ENCODE results near the gene DAZAP1. TPM values are rescaled to one million over a fixed set of nuclear protein-coding genes. Genes with fewer than 3 reads are reported as not detected.

DAZAP1 gene
- total RNA-seq, 1 donor = 43.8 TPM

DNA sequence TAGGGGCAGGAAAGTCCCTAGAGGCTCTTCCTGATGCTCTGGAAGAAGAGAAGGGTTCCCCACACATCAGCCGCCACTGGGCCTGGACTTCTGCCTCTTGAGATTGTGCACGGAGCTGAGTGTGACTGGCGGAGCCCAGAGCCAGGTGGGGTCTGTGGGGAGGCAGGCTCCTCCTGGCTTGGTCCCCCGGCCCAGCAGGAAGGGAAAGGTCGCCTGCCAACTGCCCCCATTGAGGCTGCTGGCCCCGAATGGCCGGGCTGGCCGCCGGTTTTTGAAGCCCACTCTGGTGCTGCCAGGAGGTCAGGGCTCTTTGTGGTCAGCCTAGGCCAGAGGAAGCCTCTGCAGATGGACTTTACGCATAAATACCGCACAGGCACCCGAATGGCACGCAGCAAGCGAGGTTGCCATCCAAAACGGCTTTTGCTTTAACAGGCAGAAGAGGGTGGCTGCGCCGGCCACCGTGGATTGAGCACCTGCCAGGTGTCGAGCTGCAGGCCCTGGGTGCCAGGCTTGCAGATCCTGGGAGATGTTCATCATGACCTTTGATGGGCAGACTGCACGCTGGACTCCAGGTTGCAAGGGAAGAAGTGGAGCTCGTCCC is 5.0 kb downstream of the DAZAP1 start:
- DNase-seq (ENCODE audit: low read depth) = no peak
- TF ChIP-seq, protein P1, sequence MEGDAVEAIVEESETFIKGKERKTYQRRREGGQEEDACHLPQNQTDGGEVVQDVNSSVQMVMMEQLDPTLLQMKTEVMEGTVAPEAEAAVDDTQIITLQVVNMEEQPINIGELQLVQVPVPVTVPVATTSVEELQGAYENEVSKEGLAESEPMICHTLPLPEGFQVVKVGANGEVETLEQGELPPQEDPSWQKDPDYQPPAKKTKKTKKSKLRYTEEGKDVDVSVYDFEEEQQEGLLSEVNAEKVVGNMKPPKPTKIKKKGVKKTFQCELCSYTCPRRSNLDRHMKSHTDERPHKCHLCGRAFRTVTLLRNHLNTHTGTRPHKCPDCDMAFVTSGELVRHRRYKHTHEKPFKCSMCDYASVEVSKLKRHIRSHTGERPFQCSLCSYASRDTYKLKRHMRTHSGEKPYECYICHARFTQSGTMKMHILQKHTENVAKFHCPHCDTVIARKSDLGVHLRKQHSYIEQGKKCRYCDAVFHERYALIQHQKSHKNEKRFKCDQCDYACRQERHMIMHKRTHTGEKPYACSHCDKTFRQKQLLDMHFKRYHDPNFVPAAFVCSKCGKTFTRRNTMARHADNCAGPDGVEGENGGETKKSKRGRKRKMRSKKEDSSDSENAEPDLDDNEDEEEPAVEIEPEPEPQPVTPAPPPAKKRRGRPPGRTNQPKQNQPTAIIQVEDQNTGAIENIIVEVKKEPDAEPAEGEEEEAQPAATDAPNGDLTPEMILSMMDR (IDR thresholded peaks at IDR 0.05; ENCODE audit: insufficient read depth, low read length) = no peak
- no peak overlapping the region for H3K4me3 ChIP-seq (ENCODE audit: low read depth, low read length)

DNA sequence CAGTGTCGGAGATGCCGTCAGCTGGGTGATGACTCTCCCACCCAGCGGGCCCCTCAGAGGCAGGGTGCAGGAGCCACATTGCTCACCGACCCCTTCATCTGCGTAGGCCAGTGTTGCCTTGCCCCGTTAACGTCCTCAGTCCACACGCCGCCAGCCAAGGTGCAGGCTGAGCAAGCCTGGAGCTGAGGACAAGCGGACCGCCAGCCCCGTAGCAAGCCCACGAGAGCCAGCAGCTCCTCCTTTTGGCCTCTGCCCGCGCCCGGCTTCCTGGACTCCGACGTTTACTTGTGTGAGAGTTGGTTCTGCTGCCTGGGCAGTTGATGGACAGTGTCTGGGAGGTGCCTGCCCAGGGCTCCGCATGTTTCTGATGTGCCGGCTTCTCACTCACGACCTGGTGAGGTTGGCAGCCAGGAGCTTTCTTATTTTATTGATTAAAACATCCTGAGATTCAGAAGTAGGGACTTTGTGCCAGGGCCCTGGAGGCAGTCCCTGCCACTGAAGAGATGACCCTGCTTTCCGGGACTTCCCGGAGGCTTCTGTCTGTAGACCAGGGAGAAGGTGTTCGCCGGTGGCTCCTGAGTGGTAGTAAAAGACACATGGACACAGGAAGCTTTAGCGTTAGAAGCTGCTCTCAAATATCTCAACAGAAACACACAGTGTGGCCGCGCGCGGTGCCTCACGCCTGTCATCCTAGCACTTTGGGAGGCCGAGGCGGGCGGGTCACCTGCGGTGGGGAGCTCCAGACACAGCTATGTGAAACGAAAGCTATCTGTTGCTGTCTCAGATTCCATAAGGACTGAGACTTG is 5.8 kb downstream of the DAZAP1 start:
- DNase-seq (ENCODE audit: low read depth) = no peak
- H3K4me3 ChIP-seq (ENCODE audit: low read depth, low read length) = no peak overlapping the region
- TF ChIP-seq, protein P1 (IDR thresholded peaks at IDR 0.05; ENCODE audit: insufficient read depth, low read length) = no peak

DNA sequence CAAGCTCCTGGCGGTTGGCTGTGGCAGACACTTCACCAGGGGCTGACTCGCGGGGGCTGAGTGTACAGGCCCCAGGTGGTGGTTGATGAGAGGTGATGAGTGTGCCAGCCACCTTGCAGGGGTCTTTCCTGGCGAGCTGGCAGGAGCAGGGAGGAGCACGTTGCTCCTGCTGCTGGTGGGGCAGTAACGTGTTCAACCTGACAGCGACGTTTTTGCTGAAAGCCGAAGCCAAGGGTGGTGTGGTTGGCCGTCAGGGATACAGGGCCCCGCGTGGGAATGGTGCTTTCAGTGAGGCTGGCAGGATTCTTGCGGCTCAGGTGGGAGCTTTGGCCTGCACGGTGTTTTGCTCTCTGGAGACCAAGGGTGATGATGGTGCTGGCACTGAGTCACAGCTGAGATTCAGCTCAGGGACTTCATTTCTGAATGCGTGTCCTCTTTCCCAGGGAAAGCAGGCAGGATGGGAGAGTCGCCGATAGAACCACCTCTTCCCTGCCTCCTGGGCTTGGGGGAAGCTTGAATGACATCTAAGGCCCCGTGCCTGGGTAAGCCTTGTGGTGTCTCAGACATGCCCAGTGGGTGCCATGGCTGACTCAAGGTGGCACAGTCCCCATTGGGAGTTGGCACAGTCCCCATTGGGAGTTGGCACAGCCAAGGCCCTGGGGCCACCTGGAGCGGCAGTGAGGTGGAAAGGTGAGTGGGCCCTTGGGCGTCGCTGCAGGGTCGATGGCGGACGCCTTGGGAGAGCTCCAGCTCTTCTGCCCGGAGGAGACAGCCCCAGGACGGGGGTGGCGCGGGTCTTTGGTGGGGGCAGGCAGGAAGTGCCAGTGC is 8.8 kb downstream of the DAZAP1 start:
- peak overlapping the region; percentile 10 for H3K4me3 ChIP-seq (ENCODE audit: low read depth, low read length)
- DNase-seq (ENCODE audit: low read depth) = no peak
- TF ChIP-seq, protein P1 (IDR thresholded peaks at IDR 0.05; ENCODE audit: insufficient read depth, low read length) = no peak

DNA sequence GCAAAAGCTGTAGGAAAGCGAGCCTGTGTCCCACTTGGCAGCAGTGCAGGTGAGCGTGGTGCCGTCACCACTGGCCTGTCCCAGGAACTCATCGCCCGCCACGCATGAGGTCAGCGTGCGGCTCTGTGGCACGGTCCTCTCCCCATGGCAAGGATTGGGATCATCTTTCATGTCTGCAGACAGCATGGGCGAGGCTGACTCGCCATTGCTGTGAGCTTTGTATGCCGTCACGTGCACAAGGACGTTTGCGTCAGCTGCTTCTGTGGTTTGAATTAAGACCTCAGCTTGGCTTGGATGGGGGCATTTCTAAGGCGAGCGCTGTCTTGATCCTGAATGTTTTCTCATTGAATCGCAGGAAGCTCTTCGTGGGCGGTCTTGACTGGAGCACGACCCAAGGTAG is 9.8 kb downstream of the DAZAP1 start:
- TF ChIP-seq, protein P1 (IDR thresholded peaks at IDR 0.05; ENCODE audit: insufficient read depth, low read length) = no peak
- peak; percentile 46 for DNase-seq (ENCODE audit: low read depth)
- H3K4me3 ChIP-seq (ENCODE audit: low read depth, low read length) = no peak overlapping the region

DNA sequence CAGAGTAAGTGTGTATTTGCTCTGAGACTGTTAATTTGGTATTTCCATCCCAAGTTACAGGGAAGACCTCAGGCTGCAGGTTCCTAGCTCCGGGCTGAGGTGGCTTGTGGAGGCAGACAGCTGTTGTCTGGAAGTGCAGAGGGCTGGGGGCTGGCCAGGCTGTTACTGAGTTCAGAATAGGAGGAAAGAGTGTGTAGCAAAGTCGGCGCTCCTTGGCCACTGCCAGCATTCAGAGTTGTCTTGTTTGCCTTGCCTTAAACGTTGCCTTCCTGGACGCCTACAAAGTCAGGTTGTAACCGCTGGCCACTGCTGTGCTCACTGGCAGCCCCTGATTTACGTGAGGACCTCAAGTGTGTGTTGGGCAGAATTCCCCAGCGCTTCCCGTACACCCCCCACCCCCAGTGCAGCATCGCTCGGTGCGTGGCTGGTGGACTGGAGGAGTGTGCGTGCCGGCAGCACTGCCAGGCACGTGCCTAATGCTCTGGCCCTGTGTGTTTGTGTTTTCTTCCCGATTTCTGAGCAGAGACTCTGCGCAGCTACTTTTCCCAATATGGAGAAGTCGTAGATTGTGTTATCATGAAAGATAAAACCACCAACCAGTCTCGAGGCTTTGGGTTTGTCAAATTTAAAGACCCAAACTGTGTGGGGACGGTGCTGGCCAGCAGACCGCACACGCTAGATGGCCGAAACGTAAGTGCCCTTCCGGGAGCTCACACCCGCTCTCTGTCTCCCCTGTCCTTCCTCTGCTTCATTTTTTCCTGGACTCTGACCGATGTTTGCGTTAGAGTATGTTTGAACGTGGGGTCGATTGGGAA is 10.5 kb downstream of the DAZAP1 start:
- TF ChIP-seq, protein P1 (IDR thresholded peaks at IDR 0.05; ENCODE audit: insufficient read depth, low read length) = no peak
- H3K4me3 ChIP-seq (ENCODE audit: low read depth, low read length) = no peak overlapping the region
- no peak for DNase-seq (ENCODE audit: low read depth)

DNA sequence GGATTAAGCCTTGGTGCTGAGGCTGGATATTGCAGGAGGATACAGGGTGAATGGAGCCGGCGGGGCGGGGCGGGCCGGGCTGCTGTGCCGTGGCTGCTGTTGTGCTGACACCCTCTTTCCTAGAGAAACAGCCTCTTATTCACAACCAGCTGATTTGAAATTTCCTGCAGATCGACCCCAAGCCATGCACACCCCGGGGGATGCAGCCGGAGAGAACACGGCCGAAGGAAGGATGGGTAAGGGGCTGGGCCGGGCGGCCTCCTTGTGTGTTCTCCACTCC is 11.1 kb downstream of the DAZAP1 start:
- H3K4me3 ChIP-seq (ENCODE audit: low read depth, low read length) = no peak overlapping the region
- no peak for DNase-seq (ENCODE audit: low read depth)
- TF ChIP-seq, protein P1 (IDR thresholded peaks at IDR 0.05; ENCODE audit: insufficient read depth, low read length) = no peak

Measured in fibroblast of the aortic adventitia (primary cell).